ENCODE results near the gene NCL.
A peak's percentile ranks its signal among the peaks of the same experiment; 100 is the strongest.

NCL gene

GRCh38 chr2:231463698-231464575 lies at the start of gene NCL:
Gene NCL (minus strand): TSS chr2:231464484. CDS start chr2:231464353, 131 bp downstream.
- peak; percentile 98 for DNase-seq

DNA sequence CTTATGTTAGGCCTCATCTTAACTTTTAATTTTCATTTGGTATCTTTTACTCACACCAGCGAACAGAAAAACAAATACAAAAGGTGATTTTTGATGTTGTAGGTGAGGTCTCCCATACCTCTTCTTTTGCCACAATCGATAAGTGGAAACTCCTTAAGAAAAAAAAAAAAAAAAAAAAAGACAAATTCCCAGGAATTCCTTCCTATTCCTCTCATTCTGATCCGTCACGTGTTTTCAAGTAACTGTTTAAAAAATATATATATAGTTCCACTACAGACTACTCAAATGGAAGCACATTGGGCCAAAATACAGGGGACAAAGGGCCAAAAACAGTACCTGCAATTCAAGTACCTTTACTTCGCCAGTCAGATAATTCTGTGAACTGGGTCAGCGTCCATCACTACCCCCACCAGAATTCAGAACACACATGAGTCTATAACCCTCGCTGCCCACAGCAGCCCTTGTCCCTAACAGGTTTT lies 49.5 kb upstream of the NCL start:
- DNase-seq: no peak

DNA sequence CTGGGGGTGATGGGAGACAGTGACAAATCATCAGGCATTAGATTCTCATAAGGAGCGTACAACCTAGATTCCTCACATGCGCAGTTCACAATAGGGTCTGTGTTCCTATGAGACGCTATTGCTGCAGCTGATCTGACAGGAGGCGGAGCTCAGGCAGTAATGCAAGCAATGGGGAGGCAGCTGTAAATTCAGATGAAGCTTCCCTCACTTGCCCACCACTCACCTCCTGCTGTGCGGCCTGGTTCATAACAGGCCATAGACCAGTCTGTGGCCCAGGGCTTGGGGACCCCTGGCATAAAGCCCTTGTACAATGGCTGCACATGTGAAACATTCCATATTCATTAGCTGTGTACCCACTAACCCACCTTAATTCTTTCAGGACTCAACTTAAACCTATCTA lies 47.9 kb upstream of the NCL start:
- DNase-seq: peak; percentile 43

GRCh38 chr2:231503766-231504165 lies 39.5 kb upstream of the NCL start:
- DNase-seq: no peak

DNA sequence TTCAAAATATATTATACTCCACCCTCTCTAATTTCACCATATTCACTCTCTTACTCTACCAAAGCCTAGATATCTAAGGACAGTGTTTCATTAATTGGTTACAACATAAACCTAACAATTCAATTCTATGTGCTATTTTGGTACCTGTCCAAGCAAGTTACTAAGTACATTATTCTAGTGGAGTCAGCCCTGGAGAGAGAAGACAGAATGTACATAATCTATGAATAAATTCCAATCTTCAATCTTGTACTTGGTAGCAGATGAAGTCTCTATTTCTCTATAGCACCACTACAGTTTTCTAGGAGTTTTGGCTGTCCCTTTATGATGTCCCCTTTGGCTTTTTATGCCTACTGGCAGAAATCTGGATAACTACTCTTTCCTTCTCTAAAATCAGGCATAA lies 38.3 kb upstream of the NCL start:
- no peak for DNase-seq

DNA sequence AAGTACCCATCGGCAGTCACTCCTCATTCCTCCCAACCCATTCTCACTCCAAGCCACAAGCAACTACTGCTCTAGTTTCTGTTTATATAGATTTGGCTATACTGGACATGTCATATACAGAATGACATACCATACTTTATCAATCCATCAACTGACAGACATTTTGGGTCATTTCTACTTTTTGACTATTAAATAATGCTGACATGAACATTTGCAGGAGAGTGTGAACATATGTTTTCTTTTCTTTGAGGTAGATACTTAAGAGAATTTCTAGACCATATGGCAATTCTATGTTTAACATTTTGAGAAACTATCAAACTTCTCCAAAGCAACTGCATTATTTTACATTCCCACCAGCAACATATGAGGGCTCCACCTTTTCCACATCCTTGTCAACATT lies 33.4 kb upstream of the NCL start:
- DNase-seq: no peak

DNA sequence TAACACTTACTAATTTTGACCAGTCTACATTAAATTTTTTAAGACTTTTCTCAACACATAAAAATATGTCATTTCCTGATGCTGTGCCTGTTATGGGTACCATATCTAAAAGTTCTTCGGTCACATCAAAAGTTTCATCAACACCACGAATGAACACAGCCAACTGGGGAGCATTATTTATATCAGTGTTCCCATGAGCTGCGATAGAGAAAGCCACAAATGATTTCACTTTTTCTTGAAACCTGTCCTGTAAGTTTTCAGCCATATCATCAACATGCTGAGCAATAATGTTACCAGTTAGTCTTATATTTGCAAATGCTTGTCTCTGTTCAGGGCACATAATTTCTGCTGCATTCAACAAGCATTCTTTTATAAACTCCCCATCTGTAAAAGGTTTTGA lies 30.4 kb upstream of the NCL start:
- DNase-seq: no peak

DNA sequence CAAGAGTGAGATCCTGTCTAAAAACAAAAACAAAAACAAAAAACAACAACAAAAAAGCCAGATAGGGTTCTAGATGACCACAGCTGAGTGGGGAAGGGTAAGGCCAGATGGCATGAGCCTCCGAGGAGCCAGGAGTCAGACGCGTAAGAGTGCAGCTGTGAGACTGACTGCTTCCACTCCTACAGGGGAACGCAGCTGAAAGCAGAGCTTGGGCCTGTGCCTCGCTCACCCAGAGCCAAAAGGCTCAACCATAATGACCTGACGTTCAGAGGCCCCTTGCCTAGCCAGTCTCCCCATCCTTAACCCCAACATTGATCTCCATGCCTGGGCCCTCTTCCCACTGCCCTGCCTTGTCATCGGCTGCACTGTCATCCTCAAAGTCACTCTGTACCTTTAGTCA lies 26.5 kb upstream of the NCL start:
- DNase-seq: no peak

GRCh38 chr2:231489990-231490389 lies 25.7 kb upstream of the NCL start:
- no peak for DNase-seq

GRCh38 chr2:231488331-231488730 lies 24.0 kb upstream of the NCL start:
- no peak for DNase-seq

DNA sequence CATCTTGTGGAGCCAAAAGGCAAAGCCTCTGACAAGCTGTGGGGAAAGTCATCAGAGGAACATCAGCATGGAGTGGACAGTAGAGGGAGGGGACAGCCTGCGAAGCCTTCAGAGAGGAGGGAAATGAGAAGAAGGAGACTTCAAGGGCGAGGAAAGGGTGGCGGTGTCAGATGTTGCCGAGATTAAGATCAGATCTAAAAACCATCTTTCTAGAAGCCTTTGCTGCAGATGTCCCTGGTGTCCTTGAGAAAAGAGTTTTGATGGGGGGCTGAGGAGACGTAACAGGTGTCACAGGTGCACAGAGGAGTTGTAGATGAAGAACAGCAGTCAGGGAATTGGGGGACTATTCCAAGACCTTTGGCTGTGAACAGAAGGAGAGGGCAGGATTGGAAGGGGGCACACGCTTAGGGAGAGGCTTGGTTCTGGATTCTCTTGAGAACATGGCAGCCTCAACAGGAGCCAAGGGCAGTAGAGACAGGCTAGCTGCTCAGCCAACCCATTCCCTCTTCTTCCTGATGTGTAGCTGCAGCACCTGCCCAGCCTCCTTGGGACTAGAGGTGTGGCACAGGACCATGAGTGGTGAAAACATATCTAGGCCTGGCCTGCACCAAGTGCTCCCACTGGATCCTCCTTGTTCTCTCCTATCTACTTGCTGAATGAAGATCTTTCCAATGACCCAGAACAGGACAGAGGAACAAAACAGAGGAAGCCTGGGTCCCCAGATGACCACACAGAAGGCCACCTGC lies 22.7 kb upstream of the NCL start:
- no peak for DNase-seq

- peak; percentile 37 for DNase-seq
Measured at GRCh38 chr2:231483398-231484329, 19.4 kb upstream of the NCL start.

DNA sequence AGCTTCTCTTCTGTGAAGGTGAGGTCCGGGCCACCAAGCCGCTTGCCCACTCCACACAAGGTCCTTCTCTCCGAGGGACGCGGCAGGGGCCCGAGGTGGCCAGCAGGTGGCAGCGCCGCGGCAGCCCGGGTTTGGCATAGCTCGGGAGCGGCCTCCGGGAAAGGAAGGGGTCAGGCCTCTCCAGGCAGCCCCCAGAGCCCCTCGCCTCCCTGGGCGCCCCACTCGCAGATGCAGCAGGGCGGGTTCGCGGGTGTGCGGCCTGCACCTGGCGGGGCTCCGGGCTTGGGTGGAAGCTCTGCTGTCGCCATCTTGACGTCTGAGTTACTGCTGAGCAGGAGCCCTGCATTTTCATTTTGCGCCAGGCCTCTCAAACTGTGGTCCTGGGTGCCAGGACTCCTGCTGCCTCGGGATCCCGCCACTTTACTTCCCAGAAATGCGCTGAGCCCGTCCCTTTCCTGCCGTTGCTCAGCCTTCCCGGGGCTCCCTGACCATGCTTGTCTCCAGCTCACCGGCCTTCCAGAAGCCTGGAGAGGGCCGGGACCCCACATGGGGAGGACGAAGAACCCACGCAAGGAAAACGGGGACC lies 18.6 kb upstream of the NCL start:
- peak; percentile 64 for DNase-seq

DNA sequence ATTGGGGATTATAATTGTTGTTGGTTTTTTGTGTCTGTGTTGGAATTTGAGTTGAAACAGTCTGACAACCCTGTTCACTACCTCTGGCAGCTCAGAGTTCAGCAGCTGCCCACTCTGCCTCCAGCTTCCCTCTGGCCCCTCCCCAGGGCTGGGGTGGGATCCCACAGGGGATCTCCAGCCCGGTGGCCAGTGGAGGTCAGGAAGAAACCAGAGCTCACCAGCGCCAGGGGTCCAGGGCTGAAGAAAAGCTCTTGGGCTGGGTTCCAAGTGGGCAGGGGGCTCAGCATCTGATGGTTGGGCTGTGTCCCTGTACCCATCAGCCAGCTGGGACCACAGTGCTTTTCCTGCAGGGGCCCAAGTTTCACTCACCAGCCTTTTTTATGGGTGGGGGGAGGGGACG lies 16.5 kb upstream of the NCL start:
- no peak for DNase-seq

- DNase-seq: no peak
Measured at GRCh38 chr2:231479455-231479854, 15.2 kb upstream of the NCL start.

GRCh38 chr2:231476920-231477319 lies 12.6 kb upstream of the NCL start:
- DNase-seq: no peak

- no peak for DNase-seq
Measured at GRCh38 chr2:231475965-231476364, 11.7 kb upstream of the NCL start.

DNA sequence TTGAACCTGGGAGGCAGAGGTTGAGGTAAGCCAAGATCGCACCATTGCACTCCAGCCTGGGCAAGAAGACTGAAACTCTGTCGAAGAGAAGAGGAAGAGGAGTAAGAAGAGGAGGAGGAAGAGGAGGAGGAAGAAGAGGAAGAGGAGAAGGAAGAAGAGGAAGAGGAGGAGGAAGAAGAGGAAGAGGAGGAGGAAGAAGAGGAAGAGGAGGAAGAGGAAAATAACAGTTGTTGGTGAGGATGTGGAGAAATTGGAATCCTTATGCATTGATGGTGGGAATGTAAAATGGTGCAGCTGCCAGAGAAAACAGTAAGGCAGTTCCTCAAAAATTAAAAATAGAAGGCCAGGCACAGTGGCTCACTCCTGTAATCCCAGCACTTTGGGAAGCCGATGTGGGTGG lies 8.5 kb upstream of the NCL start:
- DNase-seq: no peak

DNA sequence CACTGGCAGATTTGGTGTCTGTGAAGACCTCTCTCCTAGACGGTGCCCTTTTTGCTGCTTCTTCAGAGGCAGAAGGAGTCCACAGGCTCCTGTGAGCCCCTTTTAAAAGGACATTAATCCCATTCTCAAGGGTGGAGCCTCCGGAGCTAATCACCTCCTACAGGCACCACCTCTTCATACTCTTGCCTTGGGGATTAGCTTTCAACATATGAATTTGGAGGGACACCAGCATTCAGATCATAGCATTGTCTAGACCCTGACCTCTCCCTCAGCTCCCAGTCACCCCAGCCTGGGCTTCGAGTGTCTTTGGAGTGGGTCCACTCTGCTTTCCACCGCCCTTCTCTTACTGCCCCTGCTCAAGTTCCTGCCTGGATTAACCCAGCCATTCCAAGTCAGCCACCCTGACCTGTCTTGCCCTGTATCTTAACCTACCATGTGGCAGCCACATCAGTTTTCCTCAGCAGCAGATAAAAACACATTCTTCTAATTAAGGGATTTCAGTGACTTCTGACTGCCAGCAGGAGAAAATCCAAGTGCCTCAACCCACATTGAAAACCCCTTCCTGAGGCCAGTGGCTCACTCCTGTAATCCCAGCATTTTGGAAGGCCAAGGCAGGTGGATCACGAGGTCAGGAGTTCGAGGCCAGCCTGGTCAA lies 6.1 kb upstream of the NCL start:
- DNase-seq: no peak

- no peak for DNase-seq
Measured at GRCh38 chr2:231469583-231469950, 5.3 kb upstream of the NCL start.

DNA sequence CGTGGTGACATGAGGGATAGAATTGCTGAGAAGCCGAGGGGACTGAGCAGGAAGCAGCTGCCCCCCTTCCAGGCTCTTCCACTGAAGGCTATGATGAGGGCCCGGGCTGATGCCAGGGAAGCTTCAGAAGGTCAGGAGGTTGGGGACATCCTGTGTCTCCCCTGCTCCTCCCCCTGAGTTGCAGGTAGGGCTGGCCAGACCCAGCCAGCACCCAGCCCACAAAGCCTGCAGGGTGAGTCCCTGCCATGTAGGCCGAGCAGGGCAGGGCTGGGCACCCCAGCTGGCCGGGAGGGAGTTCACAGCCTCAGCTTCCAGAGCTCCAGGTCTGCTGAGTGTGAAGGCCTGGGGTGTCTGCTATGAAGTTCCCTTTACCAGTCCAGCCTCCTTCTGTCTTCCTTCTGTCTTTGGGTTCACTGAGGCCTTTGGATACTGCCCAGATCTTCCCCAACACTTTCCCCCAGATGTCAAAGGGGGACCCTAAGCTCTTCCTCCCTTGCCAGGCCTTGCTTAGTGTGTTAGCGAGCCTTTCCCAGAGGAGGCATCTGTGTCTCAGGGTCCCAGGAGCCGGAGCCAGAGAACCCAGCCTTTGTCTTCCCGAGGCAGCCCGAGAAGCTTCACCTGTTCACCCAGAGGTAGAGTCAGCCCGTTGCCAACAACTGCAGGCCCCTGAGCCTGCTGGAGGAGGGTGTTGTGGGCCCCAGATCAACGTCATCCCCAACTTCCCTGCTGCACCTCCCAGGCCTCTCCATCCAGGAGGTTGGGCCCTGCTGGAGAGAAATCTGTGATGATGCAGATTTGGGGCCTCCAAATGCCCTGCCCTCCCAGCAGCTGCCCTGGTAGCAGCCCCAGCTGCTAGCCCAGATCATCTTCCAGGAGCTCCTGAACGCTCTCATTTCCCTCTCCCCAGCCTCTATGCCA lies 3.6 kb upstream of the NCL start:
- no peak for DNase-seq

All from fibroblast of skin of right biceps (primary cell).